ENCODE data around the gene ADCK2.
A peak's percentile ranks its signal among the peaks of the same experiment; 100 is the strongest.

ADCK2 gene

DNA sequence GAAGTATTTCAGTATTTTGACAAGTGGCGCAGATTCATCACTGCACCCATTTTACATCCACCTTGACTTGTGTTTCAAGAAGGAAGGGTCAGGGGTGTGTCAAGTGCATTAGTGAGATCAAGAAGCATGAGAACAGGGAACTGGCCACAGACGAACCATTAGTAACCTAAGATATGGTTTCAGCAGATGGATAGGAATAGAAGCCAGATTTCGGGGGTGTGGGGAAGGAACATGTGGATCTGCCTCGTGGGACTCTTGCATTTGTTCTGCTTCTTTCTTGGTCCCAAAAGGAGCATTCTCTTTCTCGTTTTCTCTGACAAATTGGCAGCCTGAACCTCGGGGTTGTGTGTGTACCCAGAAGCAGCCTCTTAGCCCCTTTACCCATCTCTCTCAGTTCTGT, 41.7 kb upstream of the ADCK2 start:
- no peaks in the 10 kb centered on the region for H3K36me3 ChIP-seq (replicated peaks)
- H3K4me3 ChIP-seq (ENCODE audit: low read depth, low read length): no peak overlapping the region
- DNase-seq: no peak
- no peak overlapping the region for H3K27ac ChIP-seq
- H3K27me3 ChIP-seq (replicated peaks): no peaks in the 10 kb centered on the region
- in situ Hi-C loops (cut with HindIII; ENCODE audit: low pct_ligation_motif_present, low sequenced_read_pairs): no loop called here
- TF ChIP-seq, protein P1, sequence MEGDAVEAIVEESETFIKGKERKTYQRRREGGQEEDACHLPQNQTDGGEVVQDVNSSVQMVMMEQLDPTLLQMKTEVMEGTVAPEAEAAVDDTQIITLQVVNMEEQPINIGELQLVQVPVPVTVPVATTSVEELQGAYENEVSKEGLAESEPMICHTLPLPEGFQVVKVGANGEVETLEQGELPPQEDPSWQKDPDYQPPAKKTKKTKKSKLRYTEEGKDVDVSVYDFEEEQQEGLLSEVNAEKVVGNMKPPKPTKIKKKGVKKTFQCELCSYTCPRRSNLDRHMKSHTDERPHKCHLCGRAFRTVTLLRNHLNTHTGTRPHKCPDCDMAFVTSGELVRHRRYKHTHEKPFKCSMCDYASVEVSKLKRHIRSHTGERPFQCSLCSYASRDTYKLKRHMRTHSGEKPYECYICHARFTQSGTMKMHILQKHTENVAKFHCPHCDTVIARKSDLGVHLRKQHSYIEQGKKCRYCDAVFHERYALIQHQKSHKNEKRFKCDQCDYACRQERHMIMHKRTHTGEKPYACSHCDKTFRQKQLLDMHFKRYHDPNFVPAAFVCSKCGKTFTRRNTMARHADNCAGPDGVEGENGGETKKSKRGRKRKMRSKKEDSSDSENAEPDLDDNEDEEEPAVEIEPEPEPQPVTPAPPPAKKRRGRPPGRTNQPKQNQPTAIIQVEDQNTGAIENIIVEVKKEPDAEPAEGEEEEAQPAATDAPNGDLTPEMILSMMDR (IDR thresholded peaks at IDR 0.05; ENCODE audit: low read depth, low read length, missing control alignments): no peak

DNA sequence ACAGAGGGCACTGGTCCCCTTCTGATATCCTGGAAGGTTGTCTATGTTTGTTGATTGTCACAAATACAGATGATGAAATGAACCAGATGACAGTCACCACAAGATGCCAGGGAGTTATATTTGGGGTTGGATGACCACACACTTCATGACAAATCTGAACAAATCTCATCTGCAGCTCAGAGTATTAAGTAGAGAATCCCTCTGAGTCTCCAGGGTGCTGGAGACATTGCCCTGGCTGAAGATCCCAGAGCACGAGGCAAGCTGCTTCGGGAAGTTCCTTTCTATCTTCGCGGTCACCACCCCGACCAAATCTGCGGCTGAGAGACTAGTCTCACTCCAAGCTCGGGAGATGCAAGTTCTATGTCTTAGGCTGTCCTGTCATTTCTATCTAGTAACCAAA, 41.1 kb upstream of the ADCK2 start:
- in situ Hi-C loops (cut with HindIII; ENCODE audit: low pct_ligation_motif_present, low sequenced_read_pairs): no loop called here
- no peak for DNase-seq
- Histone ChIP-seq H3K27me3 (replicated peaks) (no peaks in the 10 kb centered on the region), H3K36me3 (replicated peaks) (no peaks in the 10 kb centered on the region), H3K27ac (no peak overlapping the region), H3K4me3 (ENCODE audit: low read depth, low read length) (no peak overlapping the region)
- TF ChIP-seq, protein P1 (IDR thresholded peaks at IDR 0.05; ENCODE audit: low read depth, low read length, missing control alignments): no peak

DNA sequence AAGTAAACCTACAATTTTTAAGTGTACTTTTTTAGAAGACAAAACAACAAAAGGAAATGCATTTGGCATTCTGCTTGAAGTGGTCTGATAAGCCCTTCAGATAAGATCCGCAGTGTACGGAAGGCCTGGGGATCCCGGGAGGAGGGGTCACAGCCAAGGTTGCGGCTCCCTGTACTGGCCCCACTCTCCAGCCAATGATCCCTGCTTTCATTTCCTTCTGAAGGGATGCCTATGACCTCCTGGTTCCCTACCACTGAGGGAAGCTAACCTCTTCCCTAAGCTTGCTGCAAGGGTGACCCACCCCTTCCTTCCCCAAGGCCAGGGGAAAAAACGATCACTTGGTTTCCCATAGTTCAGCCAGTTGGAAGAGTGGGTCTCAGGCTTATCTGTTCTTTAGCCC, 37.4 kb upstream of the ADCK2 start:
- H3K36me3 ChIP-seq (replicated peaks): no peaks in the 10 kb centered on the region
- DNase-seq: no peak
- TF ChIP-seq, protein P1 (IDR thresholded peaks at IDR 0.05; ENCODE audit: low read depth, low read length, missing control alignments): no peak
- in situ Hi-C loops (cut with HindIII; ENCODE audit: low pct_ligation_motif_present, low sequenced_read_pairs): no loop called here
- no peak overlapping the region for H3K4me3 ChIP-seq (ENCODE audit: low read depth, low read length)
- H3K27ac ChIP-seq: no peak overlapping the region
- H3K27me3 ChIP-seq (replicated peaks): no peaks in the 10 kb centered on the region

DNA sequence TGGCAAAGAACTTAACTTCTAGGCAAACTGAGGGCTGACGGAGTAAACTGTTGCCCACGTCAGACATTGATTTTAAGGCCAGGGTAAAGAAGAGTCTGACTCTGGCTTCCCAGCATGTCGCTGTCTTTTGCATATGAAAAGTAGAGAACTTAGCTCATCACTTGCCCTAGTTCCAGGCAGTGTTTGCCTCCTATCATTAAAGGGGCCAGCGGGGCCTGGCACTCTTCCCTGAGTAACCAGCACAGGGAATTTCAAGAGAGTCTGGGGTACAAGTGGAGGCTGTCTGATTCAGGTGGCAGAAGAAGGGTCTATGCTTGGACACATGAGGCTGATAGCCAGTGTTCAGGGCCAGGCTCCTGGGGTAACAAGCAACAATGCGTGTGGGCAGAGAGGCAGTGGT, 36.9 kb upstream of the ADCK2 start:
- TF ChIP-seq, protein P1 (IDR thresholded peaks at IDR 0.05; ENCODE audit: low read depth, low read length, missing control alignments): no peak
- no peak overlapping the region for H3K4me3 ChIP-seq (ENCODE audit: low read depth, low read length)
- H3K36me3 ChIP-seq (replicated peaks): no peaks in the 10 kb centered on the region
- in situ Hi-C loops (cut with HindIII; ENCODE audit: low pct_ligation_motif_present, low sequenced_read_pairs): no loop called here
- H3K27ac ChIP-seq: no peak overlapping the region
- DNase-seq: no peak
- H3K27me3 ChIP-seq (replicated peaks): no peaks in the 10 kb centered on the region

DNA sequence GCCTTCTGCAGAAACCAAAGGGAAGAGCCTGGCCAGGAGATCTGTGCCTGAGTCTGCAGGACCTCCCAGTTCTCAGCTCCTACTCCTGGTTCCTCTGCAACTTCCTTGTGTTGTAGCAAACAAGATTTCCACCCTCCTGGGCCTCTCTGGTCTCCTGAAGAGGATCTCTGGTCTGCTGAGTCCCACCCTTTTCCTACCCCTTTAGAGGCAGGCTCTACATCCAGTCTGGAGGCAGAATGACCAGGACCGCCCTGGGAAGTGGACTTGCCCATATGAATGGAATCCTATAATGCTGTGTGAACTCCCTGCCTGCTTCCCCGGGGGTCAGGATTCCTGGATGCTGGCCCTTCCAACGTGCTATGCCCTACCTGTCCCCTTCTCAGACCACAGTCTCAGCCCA, 35.3 kb upstream of the ADCK2 start:
- DNase-seq: no peak
- Histone ChIP-seq H3K27ac (no peak overlapping the region), H3K36me3 (replicated peaks) (no peaks in the 10 kb centered on the region), H3K4me3 (ENCODE audit: low read depth, low read length) (no peak overlapping the region), H3K27me3 (replicated peaks) (no peaks in the 10 kb centered on the region)
- TF ChIP-seq, protein P1 (IDR thresholded peaks at IDR 0.05; ENCODE audit: low read depth, low read length, missing control alignments): no peak
- in situ Hi-C loops (cut with HindIII; ENCODE audit: low pct_ligation_motif_present, low sequenced_read_pairs): no loop called here

DNA sequence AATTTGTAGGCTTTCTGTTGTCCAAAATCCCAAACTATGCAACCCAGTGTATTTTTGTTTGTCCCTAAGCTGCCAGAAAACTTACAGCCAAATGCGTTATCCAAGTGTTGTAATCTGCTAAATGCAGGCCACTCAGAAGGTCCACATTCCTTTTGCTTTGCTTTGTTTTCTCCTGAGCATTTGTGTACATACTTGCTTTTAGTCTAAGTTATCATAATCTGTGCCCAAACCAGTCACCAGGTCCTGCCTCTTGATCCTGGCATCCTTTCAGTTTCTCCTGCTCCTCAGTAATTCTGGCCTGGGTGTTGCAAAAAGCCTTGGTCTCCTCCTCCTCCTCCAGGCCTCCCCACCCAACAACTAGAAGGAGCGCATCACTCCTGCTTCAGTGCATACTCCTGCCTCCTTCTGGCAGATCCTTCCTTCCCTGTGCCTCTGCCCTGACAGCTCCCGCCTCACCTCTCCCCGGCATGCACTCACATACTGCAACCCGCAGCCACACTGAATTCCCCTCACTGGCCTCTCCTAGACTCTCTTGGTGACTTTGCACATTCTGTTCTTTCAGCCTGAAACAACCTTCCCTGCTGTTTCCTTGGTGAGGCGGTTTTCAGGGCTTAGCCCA, 34.5 kb upstream of the ADCK2 start:
- peak; percentile 35 for DNase-seq
- in situ Hi-C loops (cut with HindIII; ENCODE audit: low pct_ligation_motif_present, low sequenced_read_pairs): no loop called here
- Histone ChIP-seq H3K27me3 (replicated peaks) (no peaks in the 10 kb centered on the region), H3K27ac (peak overlapping the region; percentile 67), H3K36me3 (replicated peaks) (no peaks in the 10 kb centered on the region), H3K4me3 (ENCODE audit: low read depth, low read length) (no peak overlapping the region)
- TF ChIP-seq, protein P1 (IDR thresholded peaks at IDR 0.05; ENCODE audit: low read depth, low read length, missing control alignments): peak; percentile 52
